ENCODE results near the gene GRIA1.

The GRIA1 gene

DNA sequence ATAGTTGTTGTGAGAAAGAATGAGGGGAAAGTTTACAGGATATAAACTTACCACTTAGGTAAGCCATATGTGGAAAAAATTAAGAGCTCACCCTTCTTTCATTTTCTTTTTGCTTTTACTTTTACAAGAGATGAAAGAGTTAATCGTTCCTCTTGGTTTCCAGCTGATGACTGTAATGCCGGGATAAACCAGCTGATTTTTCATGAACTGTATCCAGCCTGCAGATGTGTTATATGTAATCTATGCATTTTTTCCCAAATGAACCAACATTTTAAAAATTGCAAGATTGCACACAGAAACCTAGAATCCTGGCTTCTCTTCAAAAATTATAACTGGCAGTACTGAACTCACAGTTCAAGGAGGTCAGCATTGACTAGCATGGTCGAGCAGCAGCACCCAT, 185.9 kb downstream of the GRIA1 start:
- no peaks in the 10 kb centered on the region for H3K4me1 ChIP-seq (ENCODE audit: control insufficient read depth, insufficient read depth, low read length)
- H3K36me3 ChIP-seq (ENCODE audit: control insufficient read depth, insufficient read depth, low read length), result no peaks in the 10 kb centered on the region
- WGBS (ENCODE audit: insufficient coverage, insufficient read length), result no CpG with 5 or more reads among the region's 3 CpGs
- no peaks in the 10 kb centered on the region; the same call in 1 of the 2 replicates for H3K27me3 ChIP-seq (ENCODE audit: control insufficient read depth, insufficient read depth, low read length)
- H3K4me3 ChIP-seq (ENCODE audit: low read length), result no peak overlapping the region
- no peak overlapping the region for H3K27ac ChIP-seq (ENCODE audit: low read length)
- DNase-seq (ENCODE audit: low read depth, low spot score), result no peak
- no peaks in the 10 kb centered on the region for H3K9me3 ChIP-seq (ENCODE audit: control insufficient read depth, insufficient read depth, low read length)

- no CpG with 5 or more reads among the region's 7 CpGs for WGBS (ENCODE audit: insufficient coverage, insufficient read length)
- DNase-seq (ENCODE audit: low read depth, low spot score), result no peak
- Histone ChIP-seq H3K9me3 (ENCODE audit: control insufficient read depth, insufficient read depth, low read length) (no peaks in the 10 kb centered on the region), H3K4me1 (ENCODE audit: control insufficient read depth, insufficient read depth, low read length) (no peaks in the 10 kb centered on the region), H3K27ac (ENCODE audit: low read length) (no peak overlapping the region), H3K4me3 (ENCODE audit: low read length) (no peak overlapping the region), H3K27me3 (ENCODE audit: control insufficient read depth, insufficient read depth, low read length) (no peaks in the 10 kb centered on the region; the same call in 1 of the 2 replicates), H3K36me3 (ENCODE audit: control insufficient read depth, insufficient read depth, low read length) (no peaks in the 10 kb centered on the region)
Observed at GRCh38 chr5:153676821-153677220, 186.4 kb downstream of the GRIA1 start.

GRCh38 chr5:153678617-153679329, 188.3 kb downstream of the GRIA1 start:
- no peak for DNase-seq (ENCODE audit: low read depth, low spot score)
- Histone ChIP-seq H3K4me1 (ENCODE audit: control insufficient read depth, insufficient read depth, low read length) (no peaks in the 10 kb centered on the region), H3K27me3 (ENCODE audit: control insufficient read depth, insufficient read depth, low read length) (no peaks in the 10 kb centered on the region), H3K36me3 (ENCODE audit: control insufficient read depth, insufficient read depth, low read length) (no peaks in the 10 kb centered on the region), H3K27ac (ENCODE audit: low read length) (no peak overlapping the region), H3K4me3 (ENCODE audit: low read length) (no peak overlapping the region), H3K9me3 (ENCODE audit: control insufficient read depth, insufficient read depth, low read length) (no peaks in the 10 kb centered on the region)
- WGBS (ENCODE audit: insufficient coverage, insufficient read length), result no CpG with 5 or more reads among the region's 4 CpGs

GRCh38 chr5:153690236-153690635, 199.8 kb downstream of the GRIA1 start:
- no peaks in the 10 kb centered on the region for H3K27me3 ChIP-seq (ENCODE audit: control insufficient read depth, insufficient read depth, low read length)
- H3K4me1 ChIP-seq (ENCODE audit: control insufficient read depth, insufficient read depth, low read length), result no peaks in the 10 kb centered on the region
- H3K9me3 ChIP-seq (ENCODE audit: control insufficient read depth, insufficient read depth, low read length), result no peaks in the 10 kb centered on the region
- H3K36me3 ChIP-seq (ENCODE audit: control insufficient read depth, insufficient read depth, low read length), result no peaks in the 10 kb centered on the region
- no CpG with 5 or more reads among the region's 3 CpGs for WGBS (ENCODE audit: insufficient coverage, insufficient read length)
- H3K27ac ChIP-seq (ENCODE audit: low read length), result no peak overlapping the region
- H3K4me3 ChIP-seq (ENCODE audit: low read length), result no peak overlapping the region
- no peak for DNase-seq (ENCODE audit: low read depth, low spot score)

- no peak overlapping the region for H3K27ac ChIP-seq (ENCODE audit: low read length)
- no CpG with 5 or more reads among the region's 3 CpGs for WGBS (ENCODE audit: insufficient coverage, insufficient read length)
- no peak for DNase-seq (ENCODE audit: low read depth, low spot score)
- no peak overlapping the region for H3K4me3 ChIP-seq (ENCODE audit: low read length)
- H3K27me3 ChIP-seq (ENCODE audit: control insufficient read depth, insufficient read depth, low read length), result no peaks in the 10 kb centered on the region
- H3K4me1 ChIP-seq (ENCODE audit: control insufficient read depth, insufficient read depth, low read length), result no peaks in the 10 kb centered on the region
- H3K9me3 ChIP-seq (ENCODE audit: control insufficient read depth, insufficient read depth, low read length), result no peaks in the 10 kb centered on the region
- H3K36me3 ChIP-seq (ENCODE audit: control insufficient read depth, insufficient read depth, low read length), result no peaks in the 10 kb centered on the region
Observed at GRCh38 chr5:153696256-153696655, 205.8 kb downstream of the GRIA1 start.

- H3K27me3 ChIP-seq (ENCODE audit: control insufficient read depth, insufficient read depth, low read length), result no peaks in the 10 kb centered on the region
- no CpG with 5 or more reads among the region's 3 CpGs for WGBS (ENCODE audit: insufficient coverage, insufficient read length)
- DNase-seq (ENCODE audit: low read depth, low spot score), result no peak
- no peak overlapping the region for H3K4me3 ChIP-seq (ENCODE audit: low read length)
- no peaks in the 10 kb centered on the region for H3K36me3 ChIP-seq (ENCODE audit: control insufficient read depth, insufficient read depth, low read length)
- no peaks in the 10 kb centered on the region for H3K9me3 ChIP-seq (ENCODE audit: control insufficient read depth, insufficient read depth, low read length)
- H3K4me1 ChIP-seq (ENCODE audit: control insufficient read depth, insufficient read depth, low read length), result no peaks in the 10 kb centered on the region
- H3K27ac ChIP-seq (ENCODE audit: low read length), result no peak overlapping the region
Observed at GRCh38 chr5:153699035-153699434, 208.6 kb downstream of the GRIA1 start.

- no peaks in the 10 kb centered on the region for H3K9me3 ChIP-seq (ENCODE audit: control insufficient read depth, insufficient read depth, low read length)
- H3K27ac ChIP-seq (ENCODE audit: low read length), result no peak overlapping the region
- no peaks in the 10 kb centered on the region for H3K4me1 ChIP-seq (ENCODE audit: control insufficient read depth, insufficient read depth, low read length)
- no peaks in the 10 kb centered on the region for H3K36me3 ChIP-seq (ENCODE audit: control insufficient read depth, insufficient read depth, low read length)
- H3K4me3 ChIP-seq (ENCODE audit: low read length), result no peak overlapping the region
- no peaks in the 10 kb centered on the region for H3K27me3 ChIP-seq (ENCODE audit: control insufficient read depth, insufficient read depth, low read length)
- DNase-seq (ENCODE audit: low read depth, low spot score), result no peak
Observed at GRCh38 chr5:153700940-153701339, 210.5 kb downstream of the GRIA1 start.

DNA sequence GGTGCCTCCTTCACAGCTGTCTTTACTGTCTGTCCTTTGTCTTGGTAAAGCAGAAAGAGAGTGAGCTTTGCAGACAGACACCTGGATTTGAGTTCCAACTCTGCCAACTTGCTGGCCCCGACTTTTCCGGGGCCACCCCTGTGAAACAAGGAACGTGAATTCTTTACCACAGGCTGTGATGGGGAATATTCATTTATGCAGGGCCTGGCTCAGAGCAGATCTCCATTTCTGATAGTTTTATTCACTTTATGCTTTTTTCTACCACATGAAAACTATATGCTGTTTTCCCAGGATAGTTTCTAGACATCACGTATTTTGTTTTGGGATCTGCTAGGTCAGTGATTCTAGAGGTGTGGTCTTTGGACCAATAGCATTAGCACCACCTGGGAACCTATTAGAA, 211.8 kb downstream of the GRIA1 start:
- no peak for DNase-seq (ENCODE audit: low read depth, low spot score)
- WGBS (ENCODE audit: insufficient coverage, insufficient read length), result no CpG with 5 or more reads among the region's 4 CpGs
- Histone ChIP-seq H3K27ac (ENCODE audit: low read length) (no peak overlapping the region), H3K27me3 (ENCODE audit: control insufficient read depth, insufficient read depth, low read length) (no peaks in the 10 kb centered on the region), H3K4me1 (ENCODE audit: control insufficient read depth, insufficient read depth, low read length) (no peaks in the 10 kb centered on the region), H3K36me3 (ENCODE audit: control insufficient read depth, insufficient read depth, low read length) (no peaks in the 10 kb centered on the region), H3K4me3 (ENCODE audit: low read length) (no peak overlapping the region), H3K9me3 (ENCODE audit: control insufficient read depth, insufficient read depth, low read length) (no peaks in the 10 kb centered on the region)

DNA sequence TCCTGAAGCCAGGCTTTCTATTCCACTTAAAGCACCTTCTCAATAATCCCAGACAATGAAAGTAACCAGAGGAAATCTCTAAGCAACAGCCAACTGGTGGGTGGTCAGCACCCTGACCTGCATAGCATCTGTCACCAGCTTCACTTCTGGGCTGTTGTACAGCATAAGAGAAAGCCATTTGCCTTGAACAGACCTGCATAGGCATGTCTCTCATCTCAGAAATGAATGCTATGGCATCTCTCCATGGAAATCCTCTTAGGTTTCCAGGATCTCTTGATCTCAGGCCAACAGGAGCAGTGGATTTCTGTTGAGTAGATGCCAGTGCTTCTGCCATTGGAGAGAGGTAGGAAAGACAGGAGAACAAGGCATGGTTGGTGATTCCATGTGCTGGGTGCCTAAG, 213.6 kb downstream of the GRIA1 start:
- Histone ChIP-seq H3K9me3 (ENCODE audit: control insufficient read depth, insufficient read depth, low read length) (no peaks in the 10 kb centered on the region), H3K4me1 (ENCODE audit: control insufficient read depth, insufficient read depth, low read length) (no peaks in the 10 kb centered on the region), H3K36me3 (ENCODE audit: control insufficient read depth, insufficient read depth, low read length) (no peaks in the 10 kb centered on the region), H3K27me3 (ENCODE audit: control insufficient read depth, insufficient read depth, low read length) (no peaks in the 10 kb centered on the region), H3K4me3 (ENCODE audit: low read length) (no peak overlapping the region), H3K27ac (ENCODE audit: low read length) (no peak overlapping the region)
- no peak for DNase-seq (ENCODE audit: low read depth, low spot score)

GRCh38 chr5:153707626-153708025, 217.2 kb downstream of the GRIA1 start:
- no peaks in the 10 kb centered on the region for H3K36me3 ChIP-seq (ENCODE audit: control insufficient read depth, insufficient read depth, low read length)
- no peaks in the 10 kb centered on the region for H3K27me3 ChIP-seq (ENCODE audit: control insufficient read depth, insufficient read depth, low read length)
- no peaks in the 10 kb centered on the region for H3K9me3 ChIP-seq (ENCODE audit: control insufficient read depth, insufficient read depth, low read length)
- no CpG with 5 or more reads among the region's 6 CpGs for WGBS (ENCODE audit: insufficient coverage, insufficient read length)
- H3K4me3 ChIP-seq (ENCODE audit: low read length), result no peak overlapping the region
- DNase-seq (ENCODE audit: low read depth, low spot score), result no peak
- H3K27ac ChIP-seq (ENCODE audit: low read length), result no peak overlapping the region
- H3K4me1 ChIP-seq (ENCODE audit: control insufficient read depth, insufficient read depth, low read length), result no peaks in the 10 kb centered on the region

DNA sequence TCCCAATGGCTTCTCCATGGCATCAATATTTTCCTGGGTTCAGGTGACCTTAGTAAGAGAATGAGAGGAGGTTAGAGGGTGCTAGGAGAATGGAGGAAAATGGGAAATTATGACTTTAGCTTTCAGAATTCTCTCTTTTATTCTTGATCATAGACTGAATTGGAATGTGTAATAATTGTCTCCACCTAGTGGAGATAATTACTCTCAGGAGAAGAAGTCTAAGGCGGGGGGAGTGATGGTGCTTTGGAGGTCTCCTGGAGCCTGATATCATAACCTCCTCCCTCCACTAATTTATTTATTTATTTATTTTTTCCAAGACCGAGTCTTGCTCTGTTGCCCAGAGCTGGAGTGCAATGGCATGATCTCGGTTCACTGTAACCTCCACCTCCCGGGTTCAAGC, 221.3 kb downstream of the GRIA1 start:
- no peak overlapping the region for H3K4me3 ChIP-seq (ENCODE audit: low read length)
- H3K27me3 ChIP-seq (ENCODE audit: control insufficient read depth, insufficient read depth, low read length), result no peaks in the 10 kb centered on the region
- H3K27ac ChIP-seq (ENCODE audit: low read length), result no peak overlapping the region
- no CpG with 5 or more reads among the region's 4 CpGs for WGBS (ENCODE audit: insufficient coverage, insufficient read length)
- H3K9me3 ChIP-seq (ENCODE audit: control insufficient read depth, insufficient read depth, low read length), result no peaks in the 10 kb centered on the region
- DNase-seq (ENCODE audit: low read depth, low spot score), result no peak
- no peaks in the 10 kb centered on the region for H3K4me1 ChIP-seq (ENCODE audit: control insufficient read depth, insufficient read depth, low read length)
- no peaks in the 10 kb centered on the region for H3K36me3 ChIP-seq (ENCODE audit: control insufficient read depth, insufficient read depth, low read length)

Measured in iPS DF 6.9 (cell line).